Frontal cortex (tissue), 4 donors: ENCODE results near the gene TSKS. TPM values are rescaled to one million over a fixed set of nuclear protein-coding genes. Genes with fewer than 3 reads are reported as not detected.
"Not testable (repeated sequence)": the region's sequence is repeated elsewhere in the genome, so short reads cannot be mapped to it uniquely, and the experiment has no call there.

Experiments used
- DNase-seq, 2 donors: peaks; one replicate each; pipeline ENCODE4 v3.0.0; 2012; ENCODE audit warnings: low spot score in 2 of 2
- FAIRE-seq: peaks from 2 replicates; lab custom pipeline; 2012; peaks lifted over from hg19 to GRCh38; lab: Jason Lieb, UNC
- total RNA-seq: library from RNA; depleted of rRNA; stranded (reverse); fragments of >200 nt; gene quantifications from one replicate; pipeline ENCODE4 v1.2.3, GENCODE V29; 2014
- donor health status: control.
- donor health status: control.
- donor health status: control.

TSKS gene
- total RNA-seq, 1 donor from 2014 or later = not detected

DNA sequence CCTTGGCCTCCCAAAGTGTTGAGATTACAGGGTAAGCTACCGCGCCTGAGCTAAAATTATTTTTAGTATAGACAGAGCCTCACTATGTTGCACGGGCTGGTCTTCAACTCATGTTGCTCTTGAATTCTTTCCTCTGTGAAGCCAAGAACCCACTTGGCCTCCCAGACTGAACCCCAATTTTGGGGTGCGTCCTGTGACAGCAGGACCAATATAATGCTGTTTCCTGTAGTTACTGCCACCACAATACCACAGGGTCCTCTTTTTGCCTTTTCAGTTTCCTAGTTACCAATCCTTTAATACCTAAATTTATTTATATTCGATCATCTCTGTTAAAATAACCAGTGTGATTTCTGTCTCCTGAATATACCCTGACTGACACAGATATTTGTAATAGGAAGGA is 32.9 kb downstream of the TSKS start:
- FAIRE-seq (no peak), DNase-seq (no peak)

DNA sequence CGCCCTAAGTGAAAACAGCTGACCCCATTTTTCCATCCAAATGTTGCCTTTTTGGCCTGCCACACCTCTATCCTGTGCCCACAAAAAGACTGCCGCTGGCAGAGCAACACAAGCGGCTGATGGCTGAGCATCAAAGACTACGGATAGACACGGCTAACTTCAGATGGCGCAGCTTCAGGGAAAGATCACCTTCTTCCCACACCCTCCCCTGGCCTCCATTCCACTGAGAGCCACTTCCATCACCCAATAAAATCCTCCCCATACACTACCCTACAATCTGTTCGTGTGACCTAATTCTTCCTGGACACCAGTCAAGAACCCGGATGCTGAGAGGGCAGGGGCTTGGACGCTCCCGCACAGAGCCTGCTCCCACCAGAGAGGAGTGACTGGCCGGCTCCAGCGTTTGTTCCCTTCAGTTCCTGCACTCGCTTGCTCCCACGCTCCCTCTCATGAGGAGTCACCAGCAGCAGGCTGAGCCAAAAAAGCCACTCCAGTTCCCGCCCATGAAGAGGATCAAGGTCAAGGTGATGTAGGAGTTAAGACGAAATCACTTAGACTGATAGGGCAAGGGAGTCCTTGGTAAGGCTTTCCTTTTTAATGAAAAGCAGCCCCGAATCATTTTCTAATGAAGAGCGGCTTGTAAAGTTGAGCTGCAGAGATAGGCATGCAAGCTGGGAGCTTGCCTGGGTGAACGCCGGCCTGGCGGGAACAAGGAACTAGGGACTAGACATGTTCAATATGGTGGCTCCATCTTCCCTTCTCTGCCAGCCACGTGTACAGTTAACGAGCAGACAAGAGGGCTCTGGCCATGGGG is 35.7 kb downstream of the TSKS start:
- no peak for DNase-seq

DNA sequence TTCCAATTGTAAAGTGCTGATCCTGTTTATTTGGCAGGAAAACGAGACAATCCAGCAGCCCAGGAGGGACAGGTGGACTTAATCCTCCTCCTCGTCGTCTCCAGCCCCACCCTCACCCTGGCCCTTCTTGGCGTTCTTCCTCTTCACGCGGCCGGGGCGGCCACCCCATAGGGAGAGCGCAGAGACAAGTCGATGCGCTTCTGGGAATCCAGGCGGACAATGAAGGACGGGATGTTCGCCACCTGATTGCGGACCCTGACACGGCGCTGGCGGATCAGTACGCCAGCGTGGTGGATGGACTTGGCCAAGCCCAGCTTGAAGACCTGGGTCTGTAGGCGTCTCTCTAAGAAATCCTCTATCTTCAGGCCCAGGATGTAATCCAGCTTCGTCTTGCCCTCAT is 43.7 kb downstream of the TSKS start:
- FAIRE-seq, DNase-seq: not testable (repeated sequence)

More for the DNA sequence above, 35.7 kb downstream of the TSKS start:
- no peak for FAIRE-seq

DNA sequence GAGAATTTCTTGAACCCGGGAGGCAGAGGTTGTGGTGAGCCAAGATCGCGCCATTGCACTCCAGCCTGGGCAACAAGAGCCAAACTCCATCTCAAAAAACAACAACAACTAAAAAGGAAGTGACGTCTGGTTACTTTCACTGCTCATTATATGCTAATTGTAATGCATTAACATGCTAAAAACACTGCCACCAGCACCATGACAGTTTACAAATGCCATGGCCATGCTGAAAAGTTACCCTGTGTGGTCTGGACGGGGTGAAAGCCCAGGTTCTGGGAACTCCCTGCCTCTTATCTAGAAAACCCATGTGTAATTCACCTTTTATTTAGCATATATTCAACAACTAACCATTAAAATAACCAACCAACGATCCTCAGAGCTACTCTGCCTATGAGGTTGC is 44.1 kb downstream of the TSKS start:
- FAIRE-seq (no peak), DNase-seq (no peak)

DNA sequence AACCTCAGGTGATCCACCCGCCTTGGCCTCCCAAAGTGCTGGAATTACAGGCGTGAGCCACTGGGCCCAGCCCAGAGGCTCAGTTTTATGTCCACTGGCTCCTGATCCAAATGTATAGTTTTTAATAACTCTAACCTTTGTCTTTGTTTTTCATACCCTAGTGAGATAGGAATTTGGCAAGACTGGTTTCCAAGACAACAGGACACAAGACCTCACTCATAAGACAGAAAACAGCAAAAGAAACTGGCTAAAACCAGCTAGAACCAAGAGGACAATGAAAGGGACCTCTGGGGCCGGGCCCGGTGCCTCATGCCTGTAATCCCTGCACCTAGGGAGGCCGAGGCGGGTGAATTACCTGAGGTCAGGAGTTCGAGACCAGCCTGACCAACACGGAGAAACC is 44.6 kb downstream of the TSKS start:
- FAIRE-seq = no peak
- no peak for DNase-seq

DNA sequence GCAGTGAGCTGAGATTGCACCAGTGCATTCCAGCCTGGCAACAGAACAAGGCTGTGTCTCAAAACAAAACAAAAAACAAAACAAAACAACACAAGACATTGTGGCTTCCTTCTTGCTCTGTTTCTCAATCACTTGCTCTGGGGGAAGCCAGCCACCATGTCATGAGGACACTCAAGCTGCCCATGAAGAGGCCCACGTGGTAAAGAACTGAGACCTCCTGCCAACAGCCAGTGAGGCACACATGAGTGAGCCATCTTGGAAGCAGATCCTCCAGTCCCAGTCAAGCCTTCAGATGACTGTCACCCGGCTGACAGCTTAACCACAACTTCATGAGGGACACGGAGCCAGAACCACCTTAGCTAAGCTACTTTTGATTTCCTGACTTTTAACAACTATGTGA is 47.0 kb downstream of the TSKS start:
- FAIRE-seq = no peak

DNA sequence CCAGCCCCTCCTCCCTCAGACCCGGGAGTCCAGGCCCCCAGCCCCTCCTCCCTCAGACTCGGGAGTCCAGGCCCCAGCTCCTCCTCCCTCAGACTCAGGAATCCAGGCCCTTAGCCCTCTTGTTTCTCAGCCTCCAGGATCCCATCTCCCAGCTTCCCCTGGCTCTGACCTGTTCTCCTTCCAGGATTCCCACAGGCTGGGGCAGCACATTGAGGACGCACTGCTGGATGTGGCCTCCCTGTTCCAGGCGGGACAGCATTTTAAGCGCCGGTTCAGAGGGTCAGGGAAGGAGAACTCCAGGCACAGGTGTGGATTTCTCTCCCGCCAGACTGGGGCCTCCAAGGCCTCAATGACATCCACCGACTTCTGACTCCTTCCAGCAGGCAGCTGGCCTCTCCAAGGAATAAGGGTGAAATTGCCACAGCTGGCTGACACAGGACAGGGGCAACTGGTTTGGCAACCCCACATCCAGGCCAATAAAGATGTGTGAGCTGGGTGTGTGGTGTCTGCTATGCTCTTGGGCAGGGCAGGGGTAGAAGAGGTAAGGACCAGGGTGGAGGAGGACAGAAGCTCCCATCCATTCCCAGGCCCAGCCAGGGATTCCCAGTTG is 49.8 kb downstream of the TSKS start:
- DNase-seq (no peak), FAIRE-seq (no peak)

More for the DNA sequence above, 47.0 kb downstream of the TSKS start:
- no peak for DNase-seq

DNA sequence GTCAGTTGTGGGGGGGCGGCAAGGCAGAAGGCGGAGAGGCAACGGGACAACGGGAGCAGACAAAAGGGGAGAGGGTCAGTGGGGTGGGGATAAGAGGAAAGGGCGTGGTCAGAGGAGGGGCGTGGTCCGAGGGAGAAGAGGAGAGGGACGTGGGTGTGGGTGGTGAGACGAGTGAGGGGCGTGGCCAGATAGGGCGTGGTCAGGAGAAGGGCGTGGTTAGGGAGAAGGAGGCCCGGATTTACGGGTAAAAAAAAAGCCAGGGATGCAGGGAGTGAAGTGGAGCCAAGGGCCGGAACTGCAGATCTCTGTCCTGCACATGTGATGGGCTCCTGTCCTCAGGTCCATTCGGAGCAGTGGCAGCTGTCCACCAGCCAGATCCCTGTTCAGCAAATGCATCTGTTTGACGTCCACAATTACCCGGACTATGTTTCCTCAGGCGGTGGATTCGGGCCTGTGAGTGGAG is 50.7 kb downstream of the TSKS start:
- FAIRE-seq (no peak), DNase-seq (no peak)

DNA sequence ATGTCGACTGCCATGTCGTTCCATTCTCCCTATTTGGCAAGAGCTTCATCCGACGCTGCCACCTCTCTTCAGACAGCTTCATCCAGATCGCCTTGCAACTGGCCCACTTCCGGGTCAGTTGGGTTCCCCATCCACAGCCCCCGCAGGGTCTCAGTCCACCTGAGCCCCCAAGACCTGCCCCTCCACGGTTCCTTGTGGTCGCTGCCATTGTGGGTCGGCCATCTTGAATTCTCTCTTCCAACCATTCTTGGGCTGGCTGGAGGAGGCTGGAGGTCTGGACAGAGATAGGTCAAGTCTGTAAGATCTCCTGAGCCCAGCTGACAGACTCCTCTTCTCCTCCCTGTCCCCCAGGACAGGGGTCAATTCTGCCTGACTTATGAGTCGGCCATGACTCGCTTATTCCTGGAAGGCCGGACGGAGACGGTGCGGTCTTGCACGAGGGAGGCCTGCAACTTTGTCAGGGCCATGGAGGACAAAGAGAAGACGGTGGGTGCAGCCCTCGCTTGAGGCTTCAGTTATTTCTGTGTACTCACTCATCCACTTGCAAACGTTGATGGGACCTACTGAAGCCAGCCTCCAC is 52.6 kb downstream of the TSKS start:
- no peak for FAIRE-seq

DNA sequence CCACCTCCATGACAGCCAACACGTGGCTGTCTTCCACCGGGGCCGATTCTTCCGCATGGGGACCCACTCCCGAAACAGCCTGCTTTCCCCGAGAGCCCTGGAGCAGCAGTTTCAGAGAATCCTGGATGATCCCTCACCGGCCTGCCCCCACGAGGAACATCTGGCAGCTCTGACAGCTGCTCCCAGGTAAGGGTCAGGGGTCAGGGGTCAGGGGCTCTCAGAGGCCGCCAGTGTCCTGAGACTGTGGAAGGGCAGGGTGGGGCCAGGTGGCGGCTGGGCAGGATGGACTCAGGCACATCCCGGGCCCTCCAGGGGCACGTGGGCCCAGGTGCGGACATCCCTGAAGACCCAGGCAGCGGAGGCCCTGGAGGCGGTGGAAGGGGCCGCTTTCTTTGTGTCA is 57.2 kb downstream of the TSKS start:
- no peak for DNase-seq
- no peak for FAIRE-seq

More for the DNA sequence above, 52.6 kb downstream of the TSKS start:
- DNase-seq = no peak

DNA sequence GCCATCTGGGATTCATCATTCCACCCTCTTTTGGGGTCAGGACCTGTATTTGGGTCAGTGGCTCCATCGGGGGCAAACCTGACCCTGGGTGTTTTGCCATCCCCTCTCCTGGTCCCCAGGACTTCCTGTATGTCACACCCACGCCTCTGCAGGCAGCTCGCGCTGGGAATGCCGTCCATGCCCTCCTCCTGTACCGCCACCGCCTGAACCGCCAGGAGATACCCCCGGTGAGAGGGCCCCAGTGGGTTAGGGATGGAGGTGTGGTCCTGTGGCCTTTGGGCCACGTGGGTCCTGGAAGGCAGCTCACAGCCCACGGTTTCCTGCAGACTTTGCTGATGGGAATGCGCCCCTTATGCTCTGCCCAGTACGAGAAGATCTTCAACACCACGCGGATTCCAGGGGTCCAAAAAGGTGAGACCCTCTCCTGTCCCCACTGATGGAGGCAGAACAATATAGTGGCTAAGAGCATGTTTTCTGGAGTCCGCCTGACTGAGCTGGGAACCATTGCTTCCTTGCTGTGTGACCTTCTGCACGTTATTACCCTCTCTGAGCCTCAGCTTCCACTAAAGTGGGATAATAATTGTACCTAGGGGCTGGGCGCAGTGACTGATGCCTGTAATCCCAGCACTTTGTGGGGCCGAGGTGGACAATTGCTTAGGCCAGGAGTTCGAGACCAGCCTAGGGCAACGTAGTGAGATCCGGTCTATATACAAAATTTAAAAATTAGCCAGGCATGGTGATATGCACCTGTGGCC is 58.0 kb downstream of the TSKS start:
- FAIRE-seq (no peak), DNase-seq (no peak)

DNA sequence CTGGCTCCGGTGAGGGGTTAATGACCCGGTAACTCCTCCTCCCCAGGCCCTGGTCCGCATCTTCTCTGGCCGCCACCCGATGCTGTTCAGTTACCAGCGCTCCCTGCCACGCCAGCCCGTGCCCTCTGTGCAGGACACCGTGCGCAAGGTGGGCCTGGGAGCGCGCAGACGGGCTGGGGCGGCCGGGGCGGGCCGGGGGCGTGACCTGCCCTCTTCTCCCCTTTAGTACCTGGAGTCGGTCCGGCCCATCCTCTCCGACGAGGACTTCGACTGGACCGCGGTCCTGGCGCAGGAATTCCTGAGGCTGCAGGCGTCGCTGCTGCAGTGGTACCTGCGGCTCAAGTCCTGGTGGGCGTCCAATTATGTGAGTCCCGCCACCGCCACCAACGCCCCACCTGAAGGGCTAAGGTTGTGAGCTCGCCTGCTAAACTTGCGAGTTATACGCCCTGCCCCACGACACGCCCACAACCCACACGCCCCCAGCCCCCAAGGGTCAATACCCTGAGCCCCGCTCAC is 61.8 kb downstream of the TSKS start:
- FAIRE-seq (no peak), DNase-seq (no peak)

DNA sequence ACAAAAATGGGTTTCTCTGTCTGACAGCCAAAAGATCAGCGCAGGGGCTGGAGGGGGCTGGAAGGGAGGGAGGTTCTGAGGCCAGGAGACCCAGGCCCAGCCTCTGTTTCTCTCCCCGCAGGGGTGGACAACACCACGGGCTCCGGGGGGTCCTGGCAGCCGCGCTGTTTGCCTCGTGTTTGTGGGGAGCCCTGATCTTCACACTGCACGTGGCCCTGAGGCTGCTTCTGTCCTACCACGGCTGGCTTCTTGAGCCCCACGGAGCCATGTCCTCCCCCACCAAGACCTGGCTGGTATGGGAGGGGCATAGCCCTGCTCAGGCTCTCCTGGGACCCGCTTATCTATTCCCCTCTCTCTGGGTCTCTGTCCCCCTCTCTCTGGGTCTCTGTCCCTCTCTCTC is 62.5 kb downstream of the TSKS start:
- FAIRE-seq (no peak), DNase-seq (no peak)

DNA sequence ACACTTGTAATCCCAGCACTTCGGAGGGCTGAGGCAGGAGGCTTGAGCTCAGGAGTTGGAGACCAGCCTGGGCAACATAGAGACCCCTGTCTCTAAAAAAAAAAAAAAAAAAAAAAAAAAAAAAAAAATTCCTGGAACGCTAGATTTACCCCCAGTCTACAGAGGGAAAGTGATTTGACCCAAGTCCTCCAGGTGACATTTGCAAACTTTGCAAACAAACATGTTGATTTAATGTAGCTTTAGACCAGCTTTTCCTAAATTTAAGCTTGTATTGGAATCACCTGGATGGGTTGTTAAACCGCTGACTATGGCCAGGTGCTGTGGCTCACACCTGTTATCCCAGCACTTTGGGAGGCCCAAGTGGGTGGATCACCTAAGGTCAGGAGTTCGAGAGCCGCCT is 63.7 kb downstream of the TSKS start:
- FAIRE-seq (no peak), DNase-seq (no peak)

DNA sequence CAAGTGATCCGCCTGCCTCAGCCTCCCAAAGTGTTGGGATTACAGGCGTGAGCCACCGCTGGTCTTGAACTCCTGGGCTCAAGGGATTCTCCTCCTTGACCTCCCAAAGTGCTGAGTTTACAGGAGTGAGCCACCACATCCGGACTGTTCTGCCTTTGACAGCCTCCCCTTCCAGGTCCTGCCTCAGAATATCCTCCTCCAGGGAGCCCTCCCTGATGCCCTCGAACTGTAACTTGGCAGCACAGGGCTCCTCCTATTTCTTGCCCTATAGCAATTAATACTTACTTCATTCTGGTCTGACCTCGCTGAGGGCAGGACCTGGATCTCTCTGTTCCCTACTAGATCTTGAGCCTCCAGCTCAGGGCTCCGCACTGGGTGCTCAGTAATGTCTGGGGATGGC is 66.2 kb downstream of the TSKS start:
- DNase-seq = no peak
- no peak for FAIRE-seq

DNA sequence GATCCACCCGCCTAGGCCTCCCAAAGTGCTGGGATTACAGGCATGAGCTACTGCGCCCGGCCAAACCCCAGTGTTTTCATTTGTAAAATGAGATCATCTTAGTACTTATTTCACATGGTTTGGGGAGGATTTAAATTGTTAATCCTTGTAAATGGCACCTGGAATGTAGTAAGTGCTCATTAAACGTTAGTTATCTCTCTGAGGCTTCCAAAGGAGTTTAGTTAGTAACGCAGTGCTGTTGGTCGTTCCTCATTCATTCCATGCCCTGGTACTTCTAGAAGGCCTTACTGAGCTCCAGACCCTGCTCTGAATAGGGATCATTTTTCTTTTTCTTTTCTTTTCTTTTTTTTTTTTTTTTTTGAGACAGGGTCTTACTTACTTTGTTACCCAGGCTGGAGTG is 67.0 kb downstream of the TSKS start:
- FAIRE-seq (no peak), DNase-seq (no peak)

DNA sequence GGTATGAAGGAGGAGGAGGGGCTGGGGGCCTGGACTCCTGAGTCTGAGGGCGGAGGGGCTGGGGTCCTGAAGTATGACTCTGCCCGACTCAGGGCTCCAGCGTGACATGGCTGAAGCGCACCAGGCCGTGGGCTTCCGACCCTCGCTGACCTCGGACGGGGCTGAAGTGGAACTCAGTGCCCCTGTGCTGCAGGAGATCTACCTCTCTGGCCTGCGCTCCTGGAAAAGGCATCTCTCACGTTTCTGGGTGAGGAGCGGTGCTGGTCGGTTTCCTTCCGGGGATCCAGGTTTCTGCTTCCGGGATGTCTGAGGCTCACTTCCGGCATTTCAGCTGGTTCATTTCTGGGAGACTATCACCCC is 71.0 kb downstream of the TSKS start:
- no peak for DNase-seq
- FAIRE-seq = no peak

DNA sequence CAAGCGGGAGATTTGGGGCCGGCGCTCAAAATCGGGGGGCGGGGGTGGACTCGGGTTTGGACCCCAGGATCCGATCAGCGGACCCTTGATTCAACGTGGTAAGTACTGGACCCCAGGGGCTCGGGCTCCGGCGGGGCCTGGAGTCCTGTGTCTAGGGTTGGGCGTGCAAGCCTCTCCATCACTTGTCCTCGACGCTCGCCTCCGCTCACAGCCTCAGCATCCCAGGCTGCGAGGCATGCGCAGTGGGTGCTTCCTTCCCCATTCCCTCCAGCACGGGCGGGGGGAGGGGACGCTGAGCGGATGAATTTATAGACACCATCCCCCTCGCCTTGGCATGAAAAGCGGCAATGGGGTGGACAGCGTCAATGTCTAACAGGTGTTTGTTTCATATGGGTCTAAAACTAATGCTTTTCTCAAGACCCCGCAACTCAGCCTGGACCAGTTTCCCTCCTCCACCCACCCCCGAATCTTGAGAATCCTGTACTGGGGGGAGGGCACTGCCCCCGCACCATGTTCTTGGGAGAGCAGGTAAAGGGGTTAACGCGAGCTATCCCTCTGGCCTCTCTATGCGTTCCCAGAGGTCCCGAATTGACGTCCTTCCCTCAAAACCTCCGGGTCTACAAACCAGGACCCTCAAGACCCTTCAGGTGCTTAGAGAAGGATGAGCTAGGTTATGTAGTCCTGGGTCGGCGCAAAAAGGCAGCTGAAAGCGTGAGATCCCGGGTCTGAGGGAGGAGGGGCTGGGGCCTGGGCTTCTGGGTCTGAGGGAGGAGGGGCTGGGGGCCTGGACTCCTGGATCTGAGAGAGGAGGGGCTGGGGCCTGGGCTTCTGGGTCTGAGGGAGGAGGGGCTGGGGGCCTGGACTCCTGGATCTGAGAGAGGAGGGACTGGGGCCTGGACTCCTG is 71.6 kb downstream of the TSKS start:
- no peak for FAIRE-seq
- peak; percentile 78 to 80 for DNase-seq

DNA sequence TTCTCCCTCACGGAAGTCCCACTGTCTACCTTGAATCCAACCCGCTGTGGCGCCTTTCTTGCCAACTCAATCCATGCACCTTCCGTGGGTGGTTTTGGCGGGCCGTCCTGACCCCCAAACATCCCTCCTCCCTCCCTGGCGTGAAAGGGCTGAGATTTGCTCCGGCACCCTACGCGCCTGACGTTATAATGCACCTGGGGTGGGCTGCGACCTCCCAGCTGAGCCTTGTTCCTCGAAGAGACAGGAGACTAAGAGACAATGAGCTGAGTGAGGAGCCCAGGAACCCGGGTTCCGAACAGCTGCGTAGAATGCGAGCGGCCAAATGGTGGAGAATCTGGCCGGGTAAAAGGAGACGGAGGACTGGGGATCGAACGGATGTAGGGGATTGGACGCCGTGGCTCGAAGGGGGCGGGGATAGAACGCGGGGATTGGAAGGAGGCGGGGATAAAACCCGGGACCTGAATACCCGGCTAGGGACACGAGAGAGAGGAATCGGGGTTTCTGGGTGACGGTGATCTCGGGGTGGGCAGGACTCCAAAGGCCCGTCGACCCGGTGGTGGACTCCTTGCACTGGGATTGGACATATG is 72.4 kb downstream of the TSKS start, which contains the start of gene CPT1C:
TSS of gene CPT1C (plus strand) at position 461 of the 587 bp plus-strand sequence. CDS start 1,137 bp downstream, outside the sequence.
- no peak for FAIRE-seq

More for the DNA sequence above, 72.4 kb downstream of the TSKS start, which contains the start of gene CPT1C:
- DNase-seq = peak; percentile 89 to 93
